BJ (cell line): ENCODE data around the gene ZNF467. TPM values are rescaled to one million over a fixed set of nuclear protein-coding genes. Genes with fewer than 3 reads are reported as not detected.

Source experiments
- CTCF ChIA-PET: fragments of 350-600 bp; formaldehyde crosslinking; extraction: SDS; loops from one replicate; lab custom pipeline; 2021; ENCODE audit warnings: antibody characterized with exemption, inconsistent platforms; lab: Yijun Ruan, JAX
- POLR2A ChIA-PET: fragments of 300-600 bp; sonication (Branson Sonifier 250); formaldehyde crosslinking; extraction: SDS; loops from one replicate; lab custom pipeline; 2021; ENCODE audit warnings: antibody characterized with exemption; lab: Charles Lee
- DNase-seq: peaks from one replicate; pipeline ENCODE4 v3.0.0-alpha.2; 2011; ENCODE audit warnings: low read depth
- H3K27me3 ChIP-seq: 2 replicates; pipeline ENCODE4 v1.6.0; 2011; ENCODE audit warnings: low read length; ENCODE audit not compliant: control insufficient read depth, insufficient read depth
- H3K36me3 ChIP-seq: 2 replicates; pipeline ENCODE4 v1.5.1; 2011; ENCODE audit warnings: low read length; ENCODE audit not compliant: control insufficient read depth, insufficient read depth
- H3K4me3 ChIP-seq: 2 replicates; pipeline ENCODE4 v1.5.1; 2011; ENCODE audit warnings: low read depth, mild to moderate bottlenecking, control low read depth, low read length
- CTCF ChIP-seq: IDR thresholded peaks from 2 replicates; pipeline ENCODE4 v1.5.1; 2011; ENCODE audit warnings: low read depth, mild to moderate bottlenecking, control low read depth, inconsistent platforms, low read length, moderate library complexity; ENCODE audit not compliant: insufficient read depth
- polyA plus RNA-seq: library from polyadenylated mRNA; depleted of rRNA; stranded (reverse); fragments of >200 nt; gene quantifications from 2 replicates; pipeline ENCODE4 v1.2.3, GENCODE V29; 2011

The ZNF467 gene
- polyA plus RNA-seq, 1 experiment = 1.6 TPM

GRCh38 chr7:149731207-149731955 is 42.0 kb downstream of the ZNF467 start:
- no peaks in the 10 kb centered on the region; the same call in 1 of the 2 replicates for H3K27me3 ChIP-seq
- no peak overlapping the region for H3K4me3 ChIP-seq
- TF ChIP-seq CTCF = no peak
- peaks cover 33% of the 10 kb centered on the region for H3K36me3 ChIP-seq
- ChIA-PET POLR2A (interaction anchor here (0.6 kb wide), 1 partner anchor 11 kb away, joined by 5 read pairs; no protein-coding TSS in a partner anchor), CTCF (interaction anchor here (2.1 to 2.9 kb wide), 3 partner anchors 11 to 68 kb away, joined by 7 to 16 read pairs (median 10); no protein-coding TSS in a partner anchor)
- no peak for DNase-seq

GRCh38 chr7:149729983-149730801 is 43.2 kb downstream of the ZNF467 start:
- ChIA-PET POLR2A (no interaction called here), CTCF (interaction anchor here (1.3 to 3.1 kb wide), 4 partner anchors 12 to 67 kb away, joined by 6 to 16 read pairs (median 8); no protein-coding TSS in a partner anchor)
- no peak for TF ChIP-seq CTCF
- H3K4me3 ChIP-seq = no peak overlapping the region
- peaks cover 35% of the 10 kb centered on the region for H3K36me3 ChIP-seq
- H3K27me3 ChIP-seq = no peaks in the 10 kb centered on the region
- no peak for DNase-seq

GRCh38 chr7:149729586-149729982 is 43.8 kb downstream of the ZNF467 start:
- H3K36me3 ChIP-seq = peaks cover 38% of the 10 kb centered on the region

GRCh38 chr7:149728491-149729375 is 44.7 kb downstream of the ZNF467 start:
- no peak for DNase-seq
- peaks cover 39% of the 10 kb centered on the region for H3K36me3 ChIP-seq
- no peak for TF ChIP-seq CTCF
- H3K4me3 ChIP-seq = no peak overlapping the region
- no peaks in the 10 kb centered on the region for H3K27me3 ChIP-seq
- CTCF ChIA-PET = interaction anchor here (1.3 to 3.1 kb wide), 2 partner anchors 13 to 58 kb away, joined by 6 to 16 read pairs; no protein-coding TSS in a partner anchor
- POLR2A ChIA-PET = no interaction called here

More at GRCh38 chr7:149729586-149729982, 43.8 kb downstream of the ZNF467 start:
- POLR2A ChIA-PET = no interaction called here
- CTCF ChIA-PET = interaction anchor here (1.3 to 3.1 kb wide), 3 partner anchors 12 to 67 kb away, joined by 6 to 16 read pairs (median 10); no protein-coding TSS in a partner anchor
- no peaks in the 10 kb centered on the region for H3K27me3 ChIP-seq
- no peak for TF ChIP-seq CTCF
- no peak overlapping the region for H3K4me3 ChIP-seq
- DNase-seq = no peak
